PC-9 (cell line): ENCODE measurements around the gene C19orf25.

Experiments used
- EZH2 ChIP-seq: fragments of 200-600 bp; sonication (generic); IDR thresholded peaks from 2 replicates; pipeline ENCODE4 v1.8.0; 2017; ENCODE audit warnings: antibody characterized with exemption, low read depth
- TF ChIP-seq, protein P1 (sequence below): fragments of 200-600 bp; sonication (generic); conservative IDR thresholded peaks from 2 replicates; pipeline ENCODE4 v1.6.1; 2017; ENCODE audit warnings: mixed run types, antibody characterized with exemption, mild to moderate bottlenecking, moderate library complexity

DNA sequence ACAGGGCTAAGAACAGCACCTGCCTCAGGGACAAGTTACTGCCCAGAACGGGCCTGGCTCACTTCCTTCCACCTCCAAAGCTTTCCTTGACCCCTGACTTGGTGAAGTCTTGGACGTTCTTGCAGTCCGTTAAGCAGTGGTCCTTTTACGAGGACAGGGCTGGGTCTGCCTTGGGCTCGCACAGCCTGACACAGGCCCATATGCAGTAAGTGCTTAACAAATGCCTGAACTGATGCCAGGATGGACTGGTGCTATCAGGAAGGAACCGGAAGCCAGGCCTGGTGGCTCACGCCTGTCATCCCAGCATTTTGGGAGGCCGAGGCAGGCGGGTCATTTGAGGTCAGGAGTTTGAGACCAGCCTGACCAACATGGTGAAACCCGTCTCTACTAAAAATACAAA is 43.0 kb upstream of the C19orf25 start:
- TF ChIP-seq, protein P1, sequence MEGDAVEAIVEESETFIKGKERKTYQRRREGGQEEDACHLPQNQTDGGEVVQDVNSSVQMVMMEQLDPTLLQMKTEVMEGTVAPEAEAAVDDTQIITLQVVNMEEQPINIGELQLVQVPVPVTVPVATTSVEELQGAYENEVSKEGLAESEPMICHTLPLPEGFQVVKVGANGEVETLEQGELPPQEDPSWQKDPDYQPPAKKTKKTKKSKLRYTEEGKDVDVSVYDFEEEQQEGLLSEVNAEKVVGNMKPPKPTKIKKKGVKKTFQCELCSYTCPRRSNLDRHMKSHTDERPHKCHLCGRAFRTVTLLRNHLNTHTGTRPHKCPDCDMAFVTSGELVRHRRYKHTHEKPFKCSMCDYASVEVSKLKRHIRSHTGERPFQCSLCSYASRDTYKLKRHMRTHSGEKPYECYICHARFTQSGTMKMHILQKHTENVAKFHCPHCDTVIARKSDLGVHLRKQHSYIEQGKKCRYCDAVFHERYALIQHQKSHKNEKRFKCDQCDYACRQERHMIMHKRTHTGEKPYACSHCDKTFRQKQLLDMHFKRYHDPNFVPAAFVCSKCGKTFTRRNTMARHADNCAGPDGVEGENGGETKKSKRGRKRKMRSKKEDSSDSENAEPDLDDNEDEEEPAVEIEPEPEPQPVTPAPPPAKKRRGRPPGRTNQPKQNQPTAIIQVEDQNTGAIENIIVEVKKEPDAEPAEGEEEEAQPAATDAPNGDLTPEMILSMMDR, result no peak
- TF ChIP-seq EZH2, result no peak
